ENCODE results near the gene HSPA9.

The HSPA9 gene

GRCh38 chr5:138538943-138539627, 36.1 kb downstream of the HSPA9 start:
- Histone ChIP-seq H3K27me3 (ENCODE audit: control insufficient read depth in 1 of 2, insufficient read depth in 2 of 2, low read length in 2 of 2) (no peaks in the 10 kb centered on the region), H3K9ac (ENCODE audit: low read length) (no peak overlapping the region), H3K4me3 (ENCODE audit: low read depth in 1 of 2, low read length in 2 of 2) (no peak overlapping the region), H3K36me3 (ENCODE audit: insufficient read depth, low read length) (no peaks in the 10 kb centered on the region), H3K9me3 (ENCODE audit: low read length) (no peaks in the 10 kb centered on the region), H3K4me1 (ENCODE audit: insufficient read depth, low read length) (peaks cover 23% of the 10 kb centered on the region), H3K27ac (ENCODE audit: low read depth, low read length) (no peak overlapping the region)

- H3K4me3 ChIP-seq (ENCODE audit: low read depth in 1 of 2, low read length in 2 of 2), result no peak overlapping the region
- no peak overlapping the region for H3K9ac ChIP-seq (ENCODE audit: low read length)
- no peaks in the 10 kb centered on the region for H3K27me3 ChIP-seq (ENCODE audit: control insufficient read depth in 1 of 2, insufficient read depth in 2 of 2, low read length in 2 of 2)
- no peaks in the 10 kb centered on the region for H3K36me3 ChIP-seq (ENCODE audit: insufficient read depth, low read length)
- H3K9me3 ChIP-seq (ENCODE audit: low read length), result no peaks in the 10 kb centered on the region
- peaks cover 18% of the 10 kb centered on the region for H3K4me1 ChIP-seq (ENCODE audit: insufficient read depth, low read length)
- H3K27ac ChIP-seq (ENCODE audit: low read depth, low read length), result no peak overlapping the region
Measured at GRCh38 chr5:138536665-138537315, 38.4 kb downstream of the HSPA9 start.

- Histone ChIP-seq H3K4me1 (ENCODE audit: insufficient read depth, low read length) (peaks cover 12% of the 10 kb centered on the region), H3K27ac (ENCODE audit: low read depth, low read length) (no peak overlapping the region), H3K9ac (ENCODE audit: low read length) (no peak overlapping the region), H3K36me3 (ENCODE audit: insufficient read depth, low read length) (no peaks in the 10 kb centered on the region), H3K4me3 (ENCODE audit: low read depth in 1 of 2, low read length in 2 of 2) (no peak overlapping the region), H3K9me3 (ENCODE audit: low read length) (no peaks in the 10 kb centered on the region), H3K27me3 (ENCODE audit: control insufficient read depth in 1 of 2, insufficient read depth in 2 of 2, low read length in 2 of 2) (no peaks in the 10 kb centered on the region)
Measured at GRCh38 chr5:138536215-138536614, 39.0 kb downstream of the HSPA9 start.

GRCh38 chr5:138533973-138534941, 40.9 kb downstream of the HSPA9 start:
- no peak overlapping the region for H3K4me3 ChIP-seq (ENCODE audit: low read depth in 1 of 2, low read length in 2 of 2)
- H3K4me1 ChIP-seq (ENCODE audit: insufficient read depth, low read length), result no peaks in the 10 kb centered on the region
- no peaks in the 10 kb centered on the region for H3K27me3 ChIP-seq (ENCODE audit: control insufficient read depth in 1 of 2, insufficient read depth in 2 of 2, low read length in 2 of 2)
- H3K27ac ChIP-seq (ENCODE audit: low read depth, low read length), result no peak overlapping the region
- H3K9ac ChIP-seq (ENCODE audit: low read length), result no peak overlapping the region
- no peaks in the 10 kb centered on the region for H3K9me3 ChIP-seq (ENCODE audit: low read length)
- no peaks in the 10 kb centered on the region for H3K36me3 ChIP-seq (ENCODE audit: insufficient read depth, low read length)

GRCh38 chr5:138529812-138530211, 45.4 kb downstream of the HSPA9 start:
- no peak overlapping the region for H3K4me3 ChIP-seq (ENCODE audit: low read depth in 1 of 2, low read length in 2 of 2)
- no peak overlapping the region for H3K27ac ChIP-seq (ENCODE audit: low read depth, low read length)
- H3K9me3 ChIP-seq (ENCODE audit: low read length), result no peaks in the 10 kb centered on the region
- no peaks in the 10 kb centered on the region for H3K4me1 ChIP-seq (ENCODE audit: insufficient read depth, low read length)
- no peaks in the 10 kb centered on the region for H3K36me3 ChIP-seq (ENCODE audit: insufficient read depth, low read length)
- H3K27me3 ChIP-seq (ENCODE audit: control insufficient read depth in 1 of 2, insufficient read depth in 2 of 2, low read length in 2 of 2), result no peaks in the 10 kb centered on the region
- no peak overlapping the region for H3K9ac ChIP-seq (ENCODE audit: low read length)

- Histone ChIP-seq H3K4me1 (ENCODE audit: insufficient read depth, low read length) (no peaks in the 10 kb centered on the region), H3K9ac (ENCODE audit: low read length) (no peak overlapping the region), H3K4me3 (ENCODE audit: low read depth in 1 of 2, low read length in 2 of 2) (no peak overlapping the region), H3K27me3 (ENCODE audit: control insufficient read depth in 1 of 2, insufficient read depth in 2 of 2, low read length in 2 of 2) (no peaks in the 10 kb centered on the region), H3K9me3 (ENCODE audit: low read length) (no peaks in the 10 kb centered on the region), H3K27ac (ENCODE audit: low read depth, low read length) (no peak overlapping the region), H3K36me3 (ENCODE audit: insufficient read depth, low read length) (no peaks in the 10 kb centered on the region)
Measured at GRCh38 chr5:138528744-138529469, 46.3 kb downstream of the HSPA9 start.

- H3K9me3 ChIP-seq (ENCODE audit: low read length), result no peaks in the 10 kb centered on the region
- no peak overlapping the region for H3K4me3 ChIP-seq (ENCODE audit: low read depth in 1 of 2, low read length in 2 of 2)
- H3K36me3 ChIP-seq (ENCODE audit: insufficient read depth, low read length), result no peaks in the 10 kb centered on the region
- no peak overlapping the region for H3K27ac ChIP-seq (ENCODE audit: low read depth, low read length)
- no peaks in the 10 kb centered on the region for H3K27me3 ChIP-seq (ENCODE audit: control insufficient read depth in 1 of 2, insufficient read depth in 2 of 2, low read length in 2 of 2)
- no peak overlapping the region for H3K9ac ChIP-seq (ENCODE audit: low read length)
- H3K4me1 ChIP-seq (ENCODE audit: insufficient read depth, low read length), result no peaks in the 10 kb centered on the region
Measured at GRCh38 chr5:138528208-138528607, 47.0 kb downstream of the HSPA9 start.

GRCh38 chr5:138527170-138527569, 48.0 kb downstream of the HSPA9 start:
- no peaks in the 10 kb centered on the region for H3K4me1 ChIP-seq (ENCODE audit: insufficient read depth, low read length)
- H3K36me3 ChIP-seq (ENCODE audit: insufficient read depth, low read length), result no peaks in the 10 kb centered on the region
- no peaks in the 10 kb centered on the region for H3K9me3 ChIP-seq (ENCODE audit: low read length)
- H3K27me3 ChIP-seq (ENCODE audit: control insufficient read depth in 1 of 2, insufficient read depth in 2 of 2, low read length in 2 of 2), result no peaks in the 10 kb centered on the region
- no peak overlapping the region for H3K4me3 ChIP-seq (ENCODE audit: low read depth in 1 of 2, low read length in 2 of 2)
- no peak overlapping the region for H3K9ac ChIP-seq (ENCODE audit: low read length)
- no peak overlapping the region for H3K27ac ChIP-seq (ENCODE audit: low read depth, low read length)

- Histone ChIP-seq H3K9me3 (ENCODE audit: low read length) (no peaks in the 10 kb centered on the region), H3K27ac (ENCODE audit: low read depth, low read length) (no peak overlapping the region), H3K4me3 (ENCODE audit: low read depth in 1 of 2, low read length in 2 of 2) (no peak overlapping the region), H3K4me1 (ENCODE audit: insufficient read depth, low read length) (no peaks in the 10 kb centered on the region), H3K36me3 (ENCODE audit: insufficient read depth, low read length) (peaks cover 5% of the 10 kb centered on the region), H3K27me3 (ENCODE audit: control insufficient read depth in 1 of 2, insufficient read depth in 2 of 2, low read length in 2 of 2) (no peaks in the 10 kb centered on the region), H3K9ac (ENCODE audit: low read length) (no peak overlapping the region)
Measured at GRCh38 chr5:138523406-138523805, 51.8 kb downstream of the HSPA9 start.

GRCh38 chr5:138520971-138521370, 54.2 kb downstream of the HSPA9 start:
- no peaks in the 10 kb centered on the region for H3K27me3 ChIP-seq (ENCODE audit: control insufficient read depth in 1 of 2, insufficient read depth in 2 of 2, low read length in 2 of 2)
- peaks cover 26% of the 10 kb centered on the region for H3K36me3 ChIP-seq (ENCODE audit: insufficient read depth, low read length)
- no peaks in the 10 kb centered on the region for H3K4me1 ChIP-seq (ENCODE audit: insufficient read depth, low read length)
- no peaks in the 10 kb centered on the region for H3K9me3 ChIP-seq (ENCODE audit: low read length)
- no peak overlapping the region for H3K9ac ChIP-seq (ENCODE audit: low read length)
- H3K27ac ChIP-seq (ENCODE audit: low read depth, low read length), result no peak overlapping the region
- no peak overlapping the region for H3K4me3 ChIP-seq (ENCODE audit: low read depth in 1 of 2, low read length in 2 of 2)

GRCh38 chr5:138517437-138517836, 57.8 kb downstream of the HSPA9 start:
- no peak overlapping the region for H3K27ac ChIP-seq (ENCODE audit: low read depth, low read length)
- H3K4me1 ChIP-seq (ENCODE audit: insufficient read depth, low read length), result no peaks in the 10 kb centered on the region
- H3K4me3 ChIP-seq (ENCODE audit: low read depth in 1 of 2, low read length in 2 of 2), result no peak overlapping the region
- H3K9ac ChIP-seq (ENCODE audit: low read length), result no peak overlapping the region
- no peaks in the 10 kb centered on the region for H3K27me3 ChIP-seq (ENCODE audit: control insufficient read depth in 1 of 2, insufficient read depth in 2 of 2, low read length in 2 of 2)
- peaks cover 45% of the 10 kb centered on the region for H3K36me3 ChIP-seq (ENCODE audit: insufficient read depth, low read length)
- no peaks in the 10 kb centered on the region for H3K9me3 ChIP-seq (ENCODE audit: low read length)

All from muscle layer of colon (tissue), 2 donors.